Measurements from ENCODE around the gene HES7. TPM values are rescaled to one million over a fixed set of nuclear protein-coding genes. Genes with fewer than 3 reads are reported as not detected.

HES7 gene
- total RNA-seq, 1 experiment from 2014 or later: 0.61 TPM

DNA sequence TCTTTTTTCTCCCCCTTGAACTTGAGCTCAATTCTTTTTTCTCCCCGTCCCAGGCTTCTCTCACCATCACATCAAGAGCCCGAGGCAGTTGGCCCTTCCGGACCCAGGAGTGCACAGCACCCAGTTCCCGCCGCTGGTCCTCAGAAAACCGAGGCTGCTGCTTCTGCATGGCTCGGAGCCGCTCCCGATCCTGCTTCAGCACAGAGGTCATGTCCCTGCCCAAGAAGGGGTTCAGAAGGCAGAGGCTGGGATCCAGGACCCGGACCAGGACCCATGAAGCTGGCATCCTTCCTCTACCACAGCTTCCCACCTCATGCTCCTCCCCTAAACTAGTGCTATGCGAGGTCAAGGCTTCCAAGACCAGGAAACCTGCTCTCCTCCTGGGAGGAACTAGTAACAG lies 17.8 kb upstream of the HES7 start (continued):
- no peak for TF ChIP-seq ELF1 (IDR thresholded peaks at IDR 0.05; ENCODE audit: borderline replicate concordance, low read depth)
- TF ChIP-seq, protein P1, sequence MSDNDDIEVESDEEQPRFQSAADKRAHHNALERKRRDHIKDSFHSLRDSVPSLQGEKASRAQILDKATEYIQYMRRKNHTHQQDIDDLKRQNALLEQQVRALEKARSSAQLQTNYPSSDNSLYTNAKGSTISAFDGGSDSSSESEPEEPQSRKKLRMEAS (IDR thresholded peaks at IDR 0.05): no peak

DNA sequence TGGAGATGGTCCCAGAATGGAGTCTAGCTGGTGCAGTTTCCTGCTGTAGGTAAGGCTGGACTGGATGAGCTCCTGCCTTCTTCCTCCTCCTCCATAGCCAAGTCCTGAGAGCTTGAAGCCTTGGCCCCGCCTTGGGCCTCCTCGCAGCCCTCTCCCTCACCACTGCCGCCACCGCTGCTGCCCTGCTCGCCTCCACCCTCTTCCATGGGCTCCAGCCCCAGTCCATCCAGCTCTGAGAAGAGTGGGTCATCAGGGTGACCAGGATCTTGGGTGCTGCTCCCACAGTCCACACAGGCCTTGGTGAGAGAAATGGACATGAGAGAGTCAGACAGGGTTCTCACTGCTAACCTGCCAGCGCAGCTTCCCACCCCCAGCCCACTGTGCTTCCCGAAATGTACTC lies 17.1 kb upstream of the HES7 start:
- Histone ChIP-seq H3K9me2 (ENCODE audit: insufficient read depth) (no peaks in the 10 kb centered on the region), H2AFZ (ENCODE audit: low read depth, low read length, poor library complexity, severe bottlenecking) (no peak overlapping the region), H3K4me1 (ENCODE audit: control insufficient read depth in 1 of 2, insufficient read depth in 2 of 2, low read length in 2 of 2) (peaks cover 17 to 47% of the 10 kb centered on the region in 2 experiments), H3K27me3 (ENCODE audit: insufficient read depth, low read length) (no peaks in the 10 kb centered on the region), H3K9ac (ENCODE audit: low read length) (no peak overlapping the region), H3K27ac (ENCODE audit: low read depth, low read length) (peak overlapping the region; percentile 63; the same call in 1 of the 2 replicates), H4K20me1 (ENCODE audit: insufficient read depth) (0 out of 2 replicates have a peak, but pooled peaks cover 6% of the 10 kb centered on the region), H3K4me2 (ENCODE audit: low read length) (no peak overlapping the region), H3K9me3 (ENCODE audit: control insufficient read depth in 1 of 2, insufficient read depth in 1 of 2, low read depth in 1 of 2, low read length in 2 of 2) (no peaks in the 10 kb centered on the region), H3K36me3 (ENCODE audit: control insufficient read depth in 1 of 2, insufficient read depth in 2 of 2, low read length in 2 of 2) (peaks cover 12 to 40% of the 10 kb centered on the region in 2 experiments), H3K4me3 (replicated peaks in 1 of 2; ENCODE audit: low read depth in 1 of 2, low read length in 2 of 2) (no peak overlapping the region), H3K79me2 (ENCODE audit: insufficient read depth, low read length) (no peaks in the 10 kb centered on the region)
- ChIA-PET RAD21 (ENCODE audit: low non-redundant PET in 1 of 2, low total read pairs in 2 of 2, uncharacterized antibody in 2 of 2, unreplicated experiment in 2 of 2) (no interaction called here), CTCF (interaction anchor here (1.6 kb wide), 1 partner anchor 10 kb away, joined by 4 read pairs; no protein-coding TSS in a partner anchor), POLR2A (interaction anchor here (1.1 to 1.9 kb wide), 2 partner anchors 10 to 13 kb away, joined by 4 read pairs; no protein-coding TSS in a partner anchor)
- no peak for ATAC-seq
- intact Hi-C loops (cut with micrococcal nuclease): no loop called here
- TF ChIP-seq ZNF274 (IDR thresholded peaks at IDR 0.05; ENCODE audit: low read depth, low read length) (no peak), TCF7L2 (IDR thresholded peaks at IDR 0.05; ENCODE audit: borderline replicate concordance, extremely low read depth, insufficient read depth, insufficient read length) (no peak)
- BruUV-seq (replicated peaks): no TSS peak
- no peak for DNase-seq (ENCODE audit: low read depth, low spot score)
